HepG2 (cell line): ENCODE measurements around the gene CPEB2.

Experiments used
- FOXK2 ChIP-seq: fragments of 450-650 bp; IDR thresholded peaks from 2 replicates; pipeline ENCODE4 v1.6.1; 2016
- PHF21A ChIP-seq: sonication (generic); formaldehyde crosslinking; IDR thresholded peaks from 2 replicates; pipeline ENCODE4 v1.5.0; 2020; ENCODE audit warnings: mild to moderate bottlenecking, missing genetic modification reagents
- RAD21 ChIP-seq: fragments of 450-650 bp; formaldehyde crosslinking; IDR thresholded peaks from 2 replicates; pipeline ENCODE4 v1.5.0; 2020; ENCODE audit warnings: mild to moderate bottlenecking
- SMAD1 ChIP-seq: sonication (generic); formaldehyde crosslinking; IDR thresholded peaks from 2 replicates; pipeline ENCODE4 v1.4.0; 2020; ENCODE audit warnings: missing genetic modification reagents, low read depth, mild to moderate bottlenecking, borderline replicate concordance
- SRF ChIP-seq: IDR thresholded peaks from 2 replicates; pipeline ENCODE4 v1.6.1; 2011; ENCODE audit warnings: mild to moderate bottlenecking, low read depth, low read length, moderate library complexity
- TBP ChIP-seq: sonication (generic); formaldehyde crosslinking; IDR thresholded peaks from 2 replicates; pipeline ENCODE4 v1.5.0; 2020; ENCODE audit warnings: missing genetic modification reagents
- YY1 ChIP-seq: IDR thresholded peaks from 2 replicates; pipeline ENCODE4 v1.6.1; 2011; ENCODE audit warnings: low read length, low read depth, moderate library complexity, mild to moderate bottlenecking; ENCODE audit not compliant: insufficient read depth, insufficient replicate concordance
- ZNF207 ChIP-seq: fragments of 450-650 bp; IDR thresholded peaks from 2 replicates; pipeline ENCODE4 v1.6.1; 2016; ENCODE audit warnings: antibody characterized with exemption, borderline replicate concordance
- ZNF256 ChIP-seq: sonication (generic); formaldehyde crosslinking; conservative IDR thresholded peaks from 2 replicates; pipeline ENCODE4 v1.4.0; 2020; ENCODE audit warnings: missing genetic modification reagents
- ZNF263 ChIP-seq: sonication (generic); formaldehyde crosslinking; IDR thresholded peaks from 2 replicates; pipeline ENCODE4 v1.4.0; 2020; ENCODE audit warnings: missing genetic modification reagents
- ZSCAN30 ChIP-seq: sonication (generic); formaldehyde crosslinking; IDR thresholded peaks from 2 replicates; pipeline ENCODE4 v1.5.0; 2020; ENCODE audit warnings: mild to moderate bottlenecking, missing genetic modification reagents
- TF ChIP-seq, protein P1 (sequence below): sonication (generic); formaldehyde crosslinking; IDR thresholded peaks from 2 replicates; pipeline ENCODE4 v1.5.0; 2020; ENCODE audit warnings: mild to moderate bottlenecking, missing genetic modification reagents, moderate library complexity
- TF ChIP-seq, protein P2 (sequence below): sonication (generic); formaldehyde crosslinking; IDR thresholded peaks from 2 replicates; pipeline ENCODE4 v1.5.1; 2020; ENCODE audit warnings: missing genetic modification reagents, mild to moderate bottlenecking, borderline replicate concordance

DNA sequence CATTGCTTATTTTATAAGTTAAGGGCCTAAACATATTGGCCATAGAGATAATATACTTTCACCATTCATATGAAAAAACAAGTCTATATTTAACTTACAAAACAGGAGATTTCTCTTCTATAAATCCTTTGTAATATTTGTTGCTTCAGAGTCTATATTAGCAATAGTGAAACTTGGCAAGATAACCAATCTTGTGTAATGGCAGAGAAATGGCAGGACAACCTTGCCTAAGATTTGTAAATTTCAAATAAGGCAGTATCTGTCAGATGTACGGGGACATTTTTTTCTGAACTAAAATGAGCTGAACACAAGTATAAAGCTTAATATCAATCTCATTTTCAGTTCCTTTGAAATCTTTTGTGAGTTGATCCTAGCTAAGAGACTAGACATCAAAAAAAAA lies 17.8 kb upstream of the CPEB2 start:
- TF ChIP-seq RAD21 (CRISPR knock-in tag), result no peak
- no peak for TF ChIP-seq YY1
- no peak for TF ChIP-seq ZNF256 (CRISPR knock-in tag)
- no peak for TF ChIP-seq ZNF263 (CRISPR knock-in tag)
- TF ChIP-seq, protein P1, sequence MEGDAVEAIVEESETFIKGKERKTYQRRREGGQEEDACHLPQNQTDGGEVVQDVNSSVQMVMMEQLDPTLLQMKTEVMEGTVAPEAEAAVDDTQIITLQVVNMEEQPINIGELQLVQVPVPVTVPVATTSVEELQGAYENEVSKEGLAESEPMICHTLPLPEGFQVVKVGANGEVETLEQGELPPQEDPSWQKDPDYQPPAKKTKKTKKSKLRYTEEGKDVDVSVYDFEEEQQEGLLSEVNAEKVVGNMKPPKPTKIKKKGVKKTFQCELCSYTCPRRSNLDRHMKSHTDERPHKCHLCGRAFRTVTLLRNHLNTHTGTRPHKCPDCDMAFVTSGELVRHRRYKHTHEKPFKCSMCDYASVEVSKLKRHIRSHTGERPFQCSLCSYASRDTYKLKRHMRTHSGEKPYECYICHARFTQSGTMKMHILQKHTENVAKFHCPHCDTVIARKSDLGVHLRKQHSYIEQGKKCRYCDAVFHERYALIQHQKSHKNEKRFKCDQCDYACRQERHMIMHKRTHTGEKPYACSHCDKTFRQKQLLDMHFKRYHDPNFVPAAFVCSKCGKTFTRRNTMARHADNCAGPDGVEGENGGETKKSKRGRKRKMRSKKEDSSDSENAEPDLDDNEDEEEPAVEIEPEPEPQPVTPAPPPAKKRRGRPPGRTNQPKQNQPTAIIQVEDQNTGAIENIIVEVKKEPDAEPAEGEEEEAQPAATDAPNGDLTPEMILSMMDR, result no peak
- TF ChIP-seq, protein P2, sequence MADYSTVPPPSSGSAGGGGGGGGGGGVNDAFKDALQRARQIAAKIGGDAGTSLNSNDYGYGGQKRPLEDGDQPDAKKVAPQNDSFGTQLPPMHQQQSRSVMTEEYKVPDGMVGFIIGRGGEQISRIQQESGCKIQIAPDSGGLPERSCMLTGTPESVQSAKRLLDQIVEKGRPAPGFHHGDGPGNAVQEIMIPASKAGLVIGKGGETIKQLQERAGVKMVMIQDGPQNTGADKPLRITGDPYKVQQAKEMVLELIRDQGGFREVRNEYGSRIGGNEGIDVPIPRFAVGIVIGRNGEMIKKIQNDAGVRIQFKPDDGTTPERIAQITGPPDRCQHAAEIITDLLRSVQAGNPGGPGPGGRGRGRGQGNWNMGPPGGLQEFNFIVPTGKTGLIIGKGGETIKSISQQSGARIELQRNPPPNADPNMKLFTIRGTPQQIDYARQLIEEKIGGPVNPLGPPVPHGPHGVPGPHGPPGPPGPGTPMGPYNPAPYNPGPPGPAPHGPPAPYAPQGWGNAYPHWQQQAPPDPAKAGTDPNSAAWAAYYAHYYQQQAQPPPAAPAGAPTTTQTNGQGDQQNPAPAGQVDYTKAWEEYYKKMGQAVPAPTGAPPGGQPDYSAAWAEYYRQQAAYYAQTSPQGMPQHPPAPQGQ (CRISPR knock-in tag), result no peak
- TF ChIP-seq TBP (CRISPR knock-in tag), result no peak
- no peak for TF ChIP-seq PHF21A
- TF ChIP-seq SRF, result no peak
- TF ChIP-seq SMAD1 (CRISPR knock-in tag), result no peak
- TF ChIP-seq ZNF207, result no peak
- TF ChIP-seq ZSCAN30 (CRISPR knock-in tag), result no peak
- TF ChIP-seq FOXK2, result no peak
